Measurements from ENCODE around the gene HSFY1. TPM values are rescaled to one million over a fixed set of nuclear protein-coding genes. Genes with fewer than 3 reads are reported as not detected.
"Not testable (repeated sequence)": the region's sequence is repeated elsewhere in the genome, so short reads cannot be mapped to it uniquely, and the experiment has no call there.

The HSFY1 gene, protein sequence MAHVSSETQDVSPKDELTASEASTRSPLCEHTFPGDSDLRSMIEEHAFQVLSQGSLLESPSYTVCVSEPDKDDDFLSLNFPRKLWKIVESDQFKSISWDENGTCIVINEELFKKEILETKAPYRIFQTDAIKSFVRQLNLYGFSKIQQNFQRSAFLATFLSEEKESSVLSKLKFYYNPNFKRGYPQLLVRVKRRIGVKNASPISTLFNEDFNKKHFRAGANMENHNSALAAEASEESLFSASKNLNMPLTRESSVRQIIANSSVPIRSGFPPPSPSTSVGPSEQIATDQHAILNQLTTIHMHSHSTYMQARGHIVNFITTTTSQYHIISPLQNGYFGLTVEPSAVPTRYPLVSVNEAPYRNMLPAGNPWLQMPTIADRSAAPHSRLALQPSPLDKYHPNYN
- not detected in 2 replicates for total RNA-seq

DNA sequence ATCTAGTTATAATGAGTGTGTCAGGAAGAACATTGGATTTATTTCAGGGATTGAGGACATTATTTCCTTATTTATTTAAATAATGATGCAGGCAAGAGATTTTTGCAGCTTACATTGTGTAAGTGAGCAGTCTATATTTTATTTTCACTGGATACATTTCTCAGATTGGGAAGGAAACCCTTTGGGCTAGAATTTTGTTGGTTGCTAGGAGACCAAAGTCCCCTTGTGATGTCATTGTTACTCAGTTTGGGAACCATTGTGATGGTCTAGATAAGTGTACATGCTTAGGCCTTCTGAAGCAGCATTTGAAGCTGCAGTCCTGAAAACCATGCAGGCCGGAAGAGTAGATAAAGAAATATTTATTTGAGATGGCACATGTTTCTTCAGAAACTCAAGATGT lies at the start of gene HSFY1:
HSFY1 (plus strand) TSS at position 301 of the 400 bp plus-strand sequence; CDS start at position 369, 68 bp downstream.
- DNase-seq (ENCODE audit: low read depth): not testable (repeated sequence)

DNA sequence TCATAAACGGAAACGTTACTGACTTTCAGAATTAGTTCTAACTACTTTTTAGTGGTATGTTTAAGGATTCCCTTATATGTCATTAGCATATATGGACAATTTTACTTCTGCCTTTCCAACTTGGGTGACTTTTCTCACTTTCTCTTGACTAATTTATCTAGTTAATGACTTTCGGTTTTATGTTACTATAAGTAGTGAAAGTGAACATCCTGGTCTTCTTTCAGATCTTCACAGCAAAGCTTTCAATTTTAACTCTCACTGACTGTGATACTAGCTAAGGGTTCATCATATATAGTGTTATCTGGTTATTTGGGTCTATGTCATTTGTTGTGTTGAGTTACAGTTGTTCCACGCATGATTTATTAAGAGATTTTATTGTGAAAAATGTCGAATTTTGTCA lies 42.3 kb upstream of the HSFY1 start:
- not testable (repeated sequence) for DNase-seq (ENCODE audit: low read depth)

DNA sequence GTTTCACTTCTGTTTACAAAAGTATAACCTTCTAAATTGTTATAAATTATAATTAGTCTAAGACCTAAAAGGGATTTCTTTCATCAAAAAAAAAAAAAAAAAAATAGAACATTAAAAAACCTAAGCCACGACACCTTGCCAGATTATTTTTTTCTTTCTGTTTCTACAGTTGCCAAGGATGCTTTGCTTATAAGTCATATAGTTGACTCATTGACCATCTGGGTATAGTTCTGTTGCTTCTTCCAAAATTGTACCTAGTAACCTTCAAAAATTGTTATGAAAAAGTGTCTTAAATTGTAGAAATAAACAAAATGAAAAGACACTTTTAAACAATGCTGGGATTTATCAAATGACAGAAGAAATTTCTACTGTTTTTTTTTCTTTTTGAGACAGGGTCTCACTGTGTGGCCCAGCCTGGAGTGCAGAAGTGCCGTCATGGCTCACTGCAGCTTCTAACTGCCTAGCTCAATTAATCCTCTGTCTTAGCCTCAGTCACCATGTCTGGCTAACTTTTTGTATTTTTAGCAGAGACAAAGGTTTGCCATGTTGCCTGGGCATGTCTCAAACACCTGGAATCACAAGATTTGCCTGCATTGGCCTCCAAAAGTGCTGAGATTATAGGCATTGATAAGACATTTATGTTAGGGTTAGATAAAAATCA lies 15.4 kb upstream of the HSFY1 start:
- DNase-seq (ENCODE audit: low read depth): not testable (repeated sequence)

DNA sequence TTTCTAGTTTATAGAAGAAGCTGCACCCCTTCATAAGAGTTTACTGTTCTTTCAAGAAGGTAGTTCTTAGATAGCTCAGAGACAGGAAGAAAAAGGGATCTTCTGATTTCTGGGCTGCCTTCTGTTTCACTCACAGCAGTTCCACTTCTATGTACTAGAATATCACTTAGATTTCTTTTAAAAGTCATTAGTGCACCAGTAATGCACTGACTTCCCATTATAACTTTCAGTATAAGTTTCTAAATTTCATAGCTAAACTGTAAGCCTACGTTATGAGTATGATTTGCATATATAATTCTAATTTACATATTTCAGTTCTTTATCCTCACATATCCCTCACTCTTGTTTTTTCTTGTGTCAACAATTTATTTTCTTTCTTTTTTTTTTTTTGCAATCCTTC lies 7.6 kb upstream of the HSFY1 start:
- not testable (repeated sequence) for DNase-seq (ENCODE audit: low read depth)

DNA sequence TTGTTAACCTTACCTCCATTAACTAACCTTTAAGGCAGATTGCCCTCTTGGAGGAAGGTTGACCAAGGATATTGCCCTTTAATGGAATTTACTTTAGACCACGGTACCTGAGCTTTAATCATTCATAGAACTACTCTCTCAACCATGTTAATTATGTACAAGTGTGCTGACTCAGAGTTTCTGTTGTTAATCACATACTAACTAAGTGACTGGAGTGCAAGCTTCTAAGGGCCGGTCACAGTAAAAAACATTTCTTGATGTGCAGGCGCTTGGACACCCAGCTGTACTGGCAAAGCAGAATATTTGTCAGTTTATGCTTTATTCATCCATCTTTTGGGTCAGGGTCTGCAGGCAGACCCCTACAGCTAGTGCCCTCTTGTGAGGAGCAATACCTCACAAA lies 6.6 kb downstream of the HSFY1 start:
- not testable (repeated sequence) for DNase-seq (ENCODE audit: low read depth)

DNA sequence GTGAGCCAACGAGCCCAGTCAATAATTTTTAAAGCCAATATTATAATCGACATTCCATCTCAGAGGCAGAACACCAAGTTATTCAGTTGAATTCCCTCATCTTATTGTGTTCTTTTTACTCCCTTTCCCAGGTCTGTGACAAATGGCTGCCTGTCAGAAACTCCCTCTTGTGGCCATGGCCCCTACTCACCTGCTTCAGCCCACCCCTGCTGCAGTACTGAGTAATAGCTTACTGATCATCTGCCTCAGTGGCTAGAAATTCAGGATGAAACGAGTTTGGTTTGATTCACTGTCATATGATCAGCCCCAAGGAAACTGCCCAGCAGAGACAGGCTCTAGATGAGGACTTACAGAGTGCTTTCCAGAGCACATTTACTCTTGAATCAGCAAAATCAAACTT lies 19.4 kb downstream of the HSFY1 start:
- DNase-seq (ENCODE audit: low read depth): not testable (repeated sequence)

Other genes starting within 250 kb of the HSFY1 start
- gene HSFY2, start 227.0 kb downstream of the HSFY1 start, total RNA-seq: not detected in 2 replicates